NCI-H187 treated with DMSO at 0.1 percent for 48 hours (cell line): ENCODE data around the gene EYA2.

ENCODE experiments used
- DNase-seq: peaks from one replicate; lab custom pipeline; 2025; lab: John Stamatoyannopoulos, UW

EYA2 gene

DNA sequence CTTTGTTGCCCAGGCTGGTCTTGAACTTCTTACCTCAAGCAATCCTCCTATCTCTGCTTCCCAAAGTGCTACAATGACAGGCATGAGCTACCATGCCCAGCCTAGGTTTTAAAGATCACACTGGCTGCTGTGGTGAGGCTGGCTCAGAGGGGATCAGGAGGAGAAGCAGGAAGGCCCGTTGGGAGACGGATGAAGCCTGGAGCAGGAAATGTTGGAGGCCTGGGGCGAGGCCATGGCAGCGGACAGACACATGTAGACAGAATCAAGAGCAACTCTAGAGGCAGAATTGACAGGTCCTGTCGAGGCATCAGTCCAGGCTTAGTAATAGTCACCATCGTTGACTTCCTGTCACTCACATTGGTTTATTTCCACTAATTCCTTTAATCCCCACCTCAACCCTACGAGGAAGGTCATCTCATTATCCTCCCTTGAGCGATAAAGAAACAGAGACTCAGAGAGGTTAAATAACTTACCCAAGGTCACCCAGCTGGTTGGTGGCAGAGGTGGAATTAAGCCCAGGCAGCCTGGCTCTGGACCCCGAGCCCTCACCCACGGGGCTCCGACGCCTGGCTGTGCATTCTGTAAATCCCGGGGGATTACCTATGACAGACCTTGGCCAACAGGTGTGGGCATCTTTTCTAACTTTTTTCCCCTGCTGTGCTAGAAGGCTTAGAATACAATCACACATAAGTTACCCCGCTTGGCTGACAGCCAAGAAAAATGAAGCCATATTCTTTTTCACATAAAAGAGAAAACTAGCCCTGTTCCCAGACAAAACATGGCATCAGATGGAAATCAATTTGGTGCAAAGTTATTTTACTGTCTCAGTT is 113.4 kb downstream of the EYA2 start:
- no peak for DNase-seq

DNA sequence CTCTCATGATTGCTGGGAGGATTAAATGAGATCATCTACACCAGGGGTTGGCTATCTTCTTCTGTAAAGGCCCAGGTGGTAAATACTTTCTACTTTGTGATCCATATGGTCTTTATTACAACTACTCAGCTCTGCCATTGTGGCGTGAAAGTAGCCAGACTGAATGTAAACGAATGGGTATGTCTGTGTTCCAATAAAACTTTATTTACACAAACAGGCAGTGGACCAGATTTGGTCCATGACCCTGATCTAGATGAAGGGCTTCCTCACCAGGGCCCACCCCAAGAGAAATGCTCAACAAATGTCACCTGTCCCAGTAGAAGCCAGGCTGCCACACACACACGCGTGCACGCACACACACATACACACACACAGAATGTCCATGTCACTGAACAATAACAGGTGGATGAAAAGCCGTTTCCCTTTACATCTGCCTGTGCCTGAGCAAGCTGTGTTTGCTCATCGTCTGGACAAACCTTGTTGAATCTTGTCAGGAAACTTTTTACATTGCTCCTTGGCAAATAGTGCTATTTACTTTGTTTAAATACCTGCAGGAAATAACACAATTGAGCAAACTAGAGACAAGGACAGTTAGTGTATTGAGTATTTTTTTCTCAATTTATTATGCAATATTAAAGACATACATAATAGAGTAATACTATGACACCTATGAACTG is 114.3 kb downstream of the EYA2 start:
- DNase-seq: no peak

DNA sequence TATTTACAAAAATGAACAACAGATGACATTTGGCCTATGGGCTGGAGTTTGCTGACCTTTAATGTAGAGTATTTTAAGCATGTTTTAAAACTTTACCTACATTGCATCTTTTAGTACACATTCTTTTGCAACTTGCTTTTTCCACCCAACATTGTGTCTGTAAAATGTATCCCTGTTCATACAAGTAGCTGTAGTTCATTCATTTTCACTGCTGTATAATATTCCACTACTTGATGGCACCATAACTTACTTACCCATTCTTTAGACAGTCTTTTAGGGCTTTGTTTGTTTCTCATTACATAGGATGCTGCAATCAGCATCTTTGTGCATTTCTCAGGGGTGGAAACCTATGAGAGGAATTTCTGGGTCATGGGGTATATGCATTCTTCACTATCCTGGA is 115.1 kb downstream of the EYA2 start:
- no peak for DNase-seq

DNA sequence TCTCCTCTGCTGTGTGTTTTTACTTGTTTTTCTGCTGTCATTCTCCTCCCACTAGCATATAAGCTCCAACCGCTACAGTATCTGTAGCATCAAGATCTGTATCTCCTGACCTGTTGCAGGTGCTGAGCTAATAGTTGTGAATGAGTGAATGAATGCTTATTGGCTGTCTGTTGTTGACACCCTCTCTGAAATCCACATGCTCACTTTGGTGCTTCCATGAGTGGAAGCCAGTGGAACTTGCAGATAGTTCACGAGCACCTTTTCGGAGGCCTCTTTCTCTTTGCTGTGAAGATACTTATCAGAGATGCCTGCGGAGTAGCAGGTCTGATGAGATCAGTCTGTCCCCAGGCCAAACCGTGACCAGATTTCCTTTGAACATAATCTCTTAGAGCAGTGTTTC is 117.3 kb downstream of the EYA2 start:
- no peak for DNase-seq

DNA sequence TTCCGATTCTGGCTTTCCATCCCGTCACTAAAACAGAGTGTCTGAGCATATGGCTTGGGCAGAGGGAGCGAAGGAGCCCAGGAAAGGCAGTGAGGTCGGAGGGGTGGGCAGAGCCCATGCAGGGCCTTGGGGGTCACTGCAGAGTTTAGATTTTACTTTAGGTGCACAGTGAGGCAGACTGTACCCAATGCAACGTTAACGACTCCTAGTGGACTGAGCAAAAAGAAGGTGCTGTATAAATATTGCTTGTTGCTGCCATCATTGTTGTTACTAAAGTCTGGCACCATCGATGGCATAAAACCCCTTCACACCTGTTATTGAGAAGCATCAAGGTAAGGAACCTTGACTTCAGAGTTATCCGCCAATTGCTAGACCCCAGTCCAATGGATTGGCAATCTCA is 119.0 kb downstream of the EYA2 start:
- no peak for DNase-seq

DNA sequence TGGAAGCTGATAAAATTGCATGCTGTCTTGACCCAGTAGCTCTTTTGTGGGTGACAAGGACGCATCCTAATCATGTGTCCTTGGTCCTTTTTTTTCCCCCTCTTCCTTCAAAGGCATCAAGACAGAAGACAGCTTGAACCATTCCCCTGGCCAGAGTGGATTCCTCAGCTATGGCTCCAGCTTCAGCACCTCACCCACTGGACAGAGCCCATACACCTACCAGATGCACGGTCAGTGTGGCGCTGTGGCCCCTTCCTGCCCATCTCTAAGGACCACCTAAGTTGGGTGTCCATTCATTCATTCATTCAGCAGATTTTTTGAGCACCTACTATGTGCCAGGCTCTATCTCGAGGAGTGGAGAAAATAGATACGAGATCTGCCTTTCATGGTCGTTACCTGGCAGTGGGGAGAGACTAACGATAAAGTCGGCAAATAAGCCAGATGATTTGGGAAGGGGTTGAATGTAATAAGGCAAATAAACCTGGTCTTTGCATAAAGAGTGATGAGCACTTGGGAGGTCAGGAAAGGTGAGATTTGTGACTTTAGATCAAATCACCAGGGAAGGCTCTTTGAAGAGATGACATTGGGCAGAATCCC is 121.5 kb downstream of the EYA2 start:
- no peak for DNase-seq

DNA sequence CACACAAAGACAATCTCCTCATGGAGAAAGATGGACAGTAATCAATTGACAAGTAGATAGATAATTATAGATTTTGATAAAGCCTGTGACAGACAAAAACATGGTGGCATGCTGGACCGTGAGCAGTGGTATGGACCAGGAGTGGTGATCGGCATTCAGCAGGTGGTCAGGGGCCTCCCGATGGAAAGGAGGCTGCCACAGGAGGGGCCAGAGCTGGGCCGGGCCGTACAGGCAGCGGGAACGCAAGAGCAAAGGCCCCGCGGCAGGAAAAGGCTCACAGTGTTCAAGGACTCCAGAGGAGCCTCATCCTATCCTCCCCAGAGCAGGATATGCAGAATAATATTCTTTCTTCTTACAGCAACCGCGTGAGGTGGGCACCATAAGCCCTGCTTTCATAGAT is 123.7 kb downstream of the EYA2 start:
- no peak for DNase-seq

DNA sequence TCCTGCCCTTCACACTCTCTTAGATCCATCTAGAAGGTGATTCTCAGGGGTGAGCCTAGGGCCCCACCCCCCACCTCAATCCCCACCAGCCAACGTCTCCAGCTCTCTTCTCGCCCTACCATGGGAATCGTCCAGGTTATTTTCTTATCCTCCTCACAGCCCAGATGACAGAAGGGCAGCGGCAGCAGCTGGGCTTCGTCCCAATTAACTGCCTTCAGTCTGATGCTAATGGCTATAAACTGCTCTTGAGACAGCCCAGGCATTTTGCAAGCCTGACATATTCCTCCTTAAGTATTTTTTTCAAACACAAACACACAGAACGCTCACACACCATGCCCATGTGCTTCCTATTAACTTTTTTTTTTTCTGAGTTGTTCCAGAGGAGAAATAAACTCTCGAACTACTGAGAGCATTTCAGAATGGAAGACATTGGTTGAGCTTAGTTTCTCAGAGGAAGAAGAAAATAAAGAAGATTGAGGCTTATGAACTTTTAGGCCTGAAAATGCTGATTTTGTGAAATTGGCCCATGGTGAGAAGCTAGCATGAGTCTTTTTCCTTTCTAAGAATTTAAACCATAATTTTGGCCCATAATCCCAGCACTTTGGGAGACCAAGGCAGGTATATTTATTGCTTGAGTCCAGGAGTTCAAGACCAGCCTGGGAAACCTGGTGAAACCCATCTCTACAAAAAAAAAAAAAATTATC is 124.6 kb downstream of the EYA2 start:
- no peak for DNase-seq

DNA sequence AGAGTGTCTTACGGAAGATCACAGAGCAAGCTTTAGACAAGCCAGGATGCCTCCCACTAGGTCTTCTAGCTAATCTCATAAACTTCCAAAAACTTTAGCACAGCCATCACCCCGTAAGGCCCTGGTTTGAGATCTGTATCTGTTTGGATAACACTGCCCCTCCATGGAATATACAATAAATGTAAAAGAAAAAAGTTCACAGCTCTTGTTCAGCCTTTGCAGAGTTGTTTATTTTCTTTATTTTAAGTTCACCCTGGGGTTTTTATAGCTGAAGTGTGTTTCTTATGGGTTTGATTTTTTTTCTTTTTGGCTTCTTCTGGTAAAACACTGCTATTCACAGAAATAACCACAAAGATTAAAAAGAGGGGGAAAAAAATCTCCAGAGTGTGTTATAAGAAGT is 125.6 kb downstream of the EYA2 start:
- no peak for DNase-seq

DNA sequence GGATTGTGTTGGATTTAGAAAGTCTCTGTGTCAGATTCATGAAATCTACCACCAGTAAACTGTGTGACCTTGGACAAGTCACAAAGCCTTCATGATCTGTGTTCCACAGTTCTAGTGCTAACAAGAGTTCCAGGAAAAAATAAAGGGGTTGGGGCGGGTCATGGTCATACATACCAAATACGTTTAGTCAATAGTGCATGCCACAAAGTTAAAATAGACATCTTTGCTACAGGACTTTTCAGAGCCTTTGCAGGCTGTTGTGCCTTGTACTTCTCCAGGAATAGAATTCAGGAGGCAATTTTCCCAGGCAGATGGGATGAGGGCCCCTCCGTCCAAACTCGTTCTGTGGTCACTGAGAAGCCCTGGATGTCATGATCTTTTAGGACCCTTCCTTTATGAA is 127.2 kb downstream of the EYA2 start:
- no peak for DNase-seq

DNA sequence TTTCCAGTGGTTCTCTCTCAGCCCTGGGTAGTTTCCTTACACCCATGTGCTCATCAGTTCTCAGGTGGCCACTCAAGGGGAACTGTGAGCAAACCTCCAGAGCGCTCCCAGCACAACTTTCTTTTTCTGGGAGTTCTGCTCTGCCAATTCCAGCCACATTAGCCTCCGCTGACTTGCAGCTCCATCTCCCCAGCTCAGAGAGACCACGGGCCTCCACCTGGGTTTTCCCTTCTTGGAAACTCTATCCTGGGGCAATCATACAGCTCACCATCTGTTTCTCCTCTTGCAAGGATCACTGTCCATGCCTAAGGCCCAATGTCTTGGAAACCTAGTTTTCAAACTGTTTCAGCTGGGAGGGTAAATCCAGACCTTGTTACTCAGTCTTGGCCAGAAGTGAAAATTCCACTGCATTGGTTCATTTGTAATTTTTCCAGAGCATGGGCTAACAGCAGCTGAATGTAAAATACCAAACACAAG is 129.9 kb downstream of the EYA2 start:
- DNase-seq: no peak

DNA sequence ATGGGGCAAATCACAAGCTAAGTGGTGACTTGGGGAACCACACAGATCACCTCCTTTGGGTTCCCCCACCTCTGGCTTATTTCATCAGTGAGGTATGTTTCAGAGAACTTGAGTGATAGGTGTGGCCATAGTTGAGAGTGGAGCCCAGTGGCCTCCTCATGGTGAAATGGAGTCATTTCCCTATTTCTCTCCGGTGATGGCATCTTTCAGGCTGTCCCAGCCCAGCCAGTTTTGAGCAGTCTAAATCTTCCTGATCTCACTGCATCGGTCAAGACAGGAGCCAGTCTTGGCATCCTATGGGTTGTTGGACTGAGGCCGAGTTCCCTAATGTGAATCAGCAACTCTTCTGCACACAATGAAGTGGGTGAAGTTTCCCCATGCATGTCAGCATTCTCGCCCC is 132.4 kb downstream of the EYA2 start:
- no peak for DNase-seq

DNA sequence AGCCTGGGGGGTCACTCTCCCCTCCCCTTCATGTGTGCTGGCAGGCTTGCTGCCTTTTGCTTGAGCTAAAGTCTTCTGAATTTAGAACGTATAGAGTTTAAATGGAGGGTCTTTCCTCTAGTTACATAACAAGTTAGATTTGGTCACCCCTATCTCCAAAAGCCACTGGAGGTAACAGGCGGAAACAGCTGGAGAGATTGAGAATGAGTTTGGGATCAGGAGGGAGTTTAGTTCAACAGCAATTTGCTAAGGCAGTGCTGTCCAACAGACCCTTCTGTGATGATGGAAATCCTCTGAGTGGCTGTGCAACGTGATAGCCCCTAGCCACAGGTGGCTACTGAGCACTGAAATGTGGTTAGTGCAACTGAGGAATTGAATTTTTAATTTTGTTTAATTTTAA is 132.8 kb downstream of the EYA2 start:
- DNase-seq: no peak

DNA sequence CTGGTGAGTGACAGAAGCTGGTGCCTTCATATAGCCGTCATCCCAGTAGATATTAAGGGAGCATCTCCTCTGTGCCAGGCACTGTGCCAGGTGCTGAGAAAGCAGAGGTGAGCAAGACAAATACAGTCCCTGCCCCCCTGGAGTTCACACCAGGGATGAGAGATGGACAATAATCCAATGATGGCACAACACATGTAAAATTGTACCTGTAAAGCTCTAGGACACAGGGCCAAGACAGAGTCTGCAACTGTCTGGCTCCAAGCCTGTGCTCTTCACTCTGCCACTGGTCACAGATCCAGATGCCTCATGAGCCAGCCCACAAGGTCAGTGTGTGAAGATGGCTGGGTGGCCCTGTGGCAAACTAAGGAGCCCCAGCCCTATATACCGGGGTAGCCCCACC is 133.8 kb downstream of the EYA2 start:
- no peak for DNase-seq

DNA sequence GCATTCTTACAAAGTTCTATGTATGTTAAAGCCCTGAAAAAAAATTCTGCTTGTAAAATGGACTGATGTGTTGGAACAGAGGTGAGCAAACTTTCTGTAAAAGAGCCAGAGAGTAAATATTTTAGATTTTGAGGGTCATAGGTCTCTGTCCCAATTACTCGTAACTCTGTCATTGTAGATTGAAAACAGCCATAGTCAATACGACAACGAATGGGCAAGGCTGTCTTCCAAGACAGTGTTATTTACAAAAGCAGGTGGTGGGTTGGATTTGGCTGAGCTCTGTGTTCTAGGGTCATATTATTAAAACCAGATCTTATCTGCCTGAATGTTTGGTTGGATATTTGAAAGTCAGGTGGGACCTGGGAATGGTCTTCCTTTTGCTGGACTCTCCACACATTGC is 135.2 kb downstream of the EYA2 start:
- no peak for DNase-seq

DNA sequence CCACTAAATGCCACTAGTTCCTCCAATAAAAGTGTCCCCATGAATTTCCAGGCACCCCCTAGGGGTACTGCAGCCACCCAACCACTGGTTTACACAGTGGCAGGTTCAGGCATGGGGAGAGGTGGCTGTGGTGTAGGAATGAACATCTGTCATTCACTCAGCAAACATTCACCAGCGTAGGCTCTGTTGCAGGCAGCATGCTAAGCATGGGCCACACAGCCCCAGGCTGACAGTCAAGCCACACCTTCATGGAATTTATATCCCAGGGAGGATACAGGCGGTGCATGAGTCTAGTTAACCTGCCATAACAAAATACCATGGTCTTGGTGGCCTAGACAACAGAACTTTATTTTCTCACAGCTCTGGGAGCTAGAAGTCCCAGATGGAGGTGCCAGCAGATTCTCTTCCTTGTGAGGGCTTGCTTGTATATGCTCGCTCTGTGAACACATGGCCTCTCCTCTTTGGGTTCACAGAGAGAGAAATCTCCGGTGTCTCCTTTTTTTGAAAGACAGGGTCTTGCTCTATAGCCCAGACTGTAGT is 135.7 kb downstream of the EYA2 start:
- no peak for DNase-seq

DNA sequence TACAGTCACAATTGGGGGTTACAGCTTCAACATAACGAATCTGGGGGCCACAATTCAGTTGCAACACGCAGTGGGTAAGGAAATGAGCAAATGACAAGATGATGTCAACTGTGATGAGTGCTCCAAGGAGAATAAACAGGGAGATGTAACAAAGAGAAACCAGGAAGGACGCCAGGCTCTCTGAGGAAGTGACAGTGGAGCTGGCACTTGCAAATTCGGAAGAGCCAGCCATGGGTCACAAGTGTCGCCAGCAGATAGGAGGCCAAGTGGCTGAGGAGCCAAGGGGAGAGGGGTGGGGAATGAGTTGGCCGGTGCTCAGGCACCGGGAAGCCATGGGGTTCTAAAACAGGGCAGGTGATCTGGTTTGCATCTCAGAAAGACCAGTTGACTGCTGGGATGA is 136.4 kb downstream of the EYA2 start:
- no peak for DNase-seq

DNA sequence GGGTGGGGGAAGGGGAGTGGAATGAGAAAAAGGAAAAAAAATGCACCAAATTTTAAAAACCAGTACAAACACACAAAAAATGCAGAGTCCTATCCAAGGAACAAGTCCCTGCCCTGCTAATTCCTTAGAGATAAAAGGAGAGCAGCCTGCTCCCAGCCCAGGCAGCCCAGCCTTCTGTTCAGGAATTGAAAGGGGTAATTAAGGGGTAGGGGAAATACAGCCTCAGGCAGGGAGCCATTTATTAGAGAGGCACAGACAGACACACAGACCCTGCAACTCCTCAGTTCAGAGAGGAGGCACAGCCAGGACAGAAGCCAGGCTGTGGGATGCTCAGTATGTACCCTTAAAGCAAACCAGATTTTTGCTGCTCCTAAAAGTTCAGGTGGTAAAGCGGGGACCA is 137.2 kb downstream of the EYA2 start:
- no peak for DNase-seq

DNA sequence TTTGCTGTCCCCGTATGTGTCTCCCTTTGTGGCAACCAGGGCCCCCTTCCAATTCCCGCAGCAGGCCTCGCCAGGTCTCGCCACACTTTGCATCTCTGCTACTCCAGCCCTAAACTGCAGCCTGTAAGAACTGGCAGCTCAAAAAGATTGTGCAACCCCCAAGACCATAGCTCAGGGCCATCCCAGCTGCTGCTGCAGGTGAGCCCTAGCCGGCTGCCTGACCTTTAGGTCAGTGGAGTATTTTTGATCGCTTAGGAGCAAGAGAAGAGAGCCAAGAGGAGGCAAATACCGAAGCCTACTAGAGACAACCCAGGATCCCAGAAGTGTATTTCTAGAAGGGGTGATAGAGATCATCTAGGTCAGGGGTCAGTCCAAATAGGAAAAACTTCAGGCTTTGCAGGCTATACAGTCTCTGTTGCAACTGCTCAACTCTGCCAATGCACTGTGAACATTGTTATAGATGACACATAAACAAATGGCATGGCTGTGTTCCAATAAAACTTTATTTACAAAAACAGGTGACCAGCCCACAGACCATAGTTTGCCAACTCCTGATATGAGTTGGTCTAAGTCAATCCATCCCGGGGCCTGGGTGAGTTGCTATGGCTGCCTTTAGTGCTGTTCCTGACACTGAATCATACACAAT is 138.4 kb downstream of the EYA2 start:
- DNase-seq: no peak

DNA sequence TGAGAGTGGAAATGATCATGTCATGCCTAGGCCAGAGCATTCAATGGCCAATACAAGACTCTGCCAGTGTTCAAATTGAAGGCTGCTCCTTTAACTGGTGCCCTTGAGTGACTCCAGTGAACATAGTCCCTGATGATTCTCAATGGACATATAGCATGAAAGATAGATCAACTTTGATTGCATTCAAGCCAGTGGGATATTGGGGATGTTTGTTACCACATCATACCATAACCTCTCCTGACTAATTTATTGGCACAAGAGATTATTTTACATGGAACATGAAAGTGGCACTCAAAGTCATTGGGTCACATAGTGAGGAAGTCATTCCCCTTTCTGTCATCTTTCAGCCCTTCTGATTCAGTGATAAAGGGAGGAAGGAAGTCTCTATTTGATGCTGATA is 139.0 kb downstream of the EYA2 start:
- DNase-seq: no peak

DNA sequence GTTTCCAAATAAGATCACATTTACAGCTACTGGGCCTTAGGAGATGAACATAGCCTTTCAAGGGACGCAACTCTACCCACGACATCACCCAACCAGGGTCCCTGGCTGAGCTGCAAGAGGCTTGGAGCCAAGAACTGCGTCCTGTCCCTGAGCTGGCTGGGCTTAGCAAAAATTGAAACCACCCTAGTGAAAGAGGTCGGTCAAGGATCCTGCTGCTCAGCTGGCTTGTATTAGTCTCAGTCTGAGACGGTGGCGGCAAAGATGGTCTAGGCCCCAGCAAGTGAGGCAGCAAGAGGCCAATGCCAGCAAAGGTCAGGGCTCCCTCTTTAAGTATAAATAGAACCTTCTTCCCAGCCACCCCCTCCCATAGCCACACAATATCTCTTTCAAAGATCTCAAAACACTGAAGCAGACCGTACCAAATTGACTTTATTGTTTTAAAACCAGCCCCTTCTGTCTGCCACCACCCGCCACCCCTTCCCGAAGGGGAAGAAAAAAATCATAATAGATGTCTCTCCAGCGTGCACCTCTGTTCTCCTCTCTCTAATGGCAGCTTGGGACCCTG is 140.5 kb downstream of the EYA2 start:
- DNase-seq: no peak
